ENCODE data around the gene ANKRD55. TPM values are rescaled to one million over a fixed set of nuclear protein-coding genes. Genes with fewer than 3 reads are reported as not detected.

ANKRD55 gene
- total and polyA plus RNA-seq, 4 donors, result 0.37 to 1.9 (median 1.4) TPM

GRCh38 chr5:56101180-56101579, 131.9 kb downstream of the ANKRD55 start:
- no peak overlapping the region for H3K27ac ChIP-seq (ENCODE audit: low read depth in 1 of 2, low read length in 2 of 2)
- WGBS, result 83% methylated on average over 3 of the region's 3 CpGs
- H3K4me1 ChIP-seq (ENCODE audit: control insufficient read depth in 4 of 4, insufficient read depth in 4 of 4, low read length in 3 of 4), result peaks cover 0 to 9% (median 6%) of the 10 kb centered on the region in 4 donors
- no peak overlapping the region for H3K4me3 ChIP-seq (ENCODE audit: low read depth in 1 of 3, low read length in 3 of 3)
- H3K9ac ChIP-seq (ENCODE audit: low read depth in 1 of 2, low read length in 2 of 2), result no peak overlapping the region
- TF ChIP-seq ATF3 (IDR thresholded peaks at IDR 0.05) (no peak), HNF4G (IDR thresholded peaks at IDR 0.05) (no peak), JUND (IDR thresholded peaks at IDR 0.05) (no peak)
- TF ChIP-seq, protein P1, sequence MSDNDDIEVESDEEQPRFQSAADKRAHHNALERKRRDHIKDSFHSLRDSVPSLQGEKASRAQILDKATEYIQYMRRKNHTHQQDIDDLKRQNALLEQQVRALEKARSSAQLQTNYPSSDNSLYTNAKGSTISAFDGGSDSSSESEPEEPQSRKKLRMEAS (IDR thresholded peaks at IDR 0.05), result no peak
- no peaks in the 10 kb centered on the region for H3K36me3 ChIP-seq (ENCODE audit: control insufficient read depth in 4 of 4, insufficient read depth in 3 of 4, low read depth in 1 of 4, low read length in 3 of 4)
- no peak for DNase-seq (ENCODE audit: low spot score)
- H3K27me3 ChIP-seq (ENCODE audit: control insufficient read depth in 4 of 4, insufficient read depth in 4 of 4, low read length in 3 of 4), result no peaks in the 10 kb centered on the region
- H3K9me3 ChIP-seq (ENCODE audit: control insufficient read depth in 4 of 4, low read length in 3 of 4), result no peaks in the 10 kb centered on the region

DNA sequence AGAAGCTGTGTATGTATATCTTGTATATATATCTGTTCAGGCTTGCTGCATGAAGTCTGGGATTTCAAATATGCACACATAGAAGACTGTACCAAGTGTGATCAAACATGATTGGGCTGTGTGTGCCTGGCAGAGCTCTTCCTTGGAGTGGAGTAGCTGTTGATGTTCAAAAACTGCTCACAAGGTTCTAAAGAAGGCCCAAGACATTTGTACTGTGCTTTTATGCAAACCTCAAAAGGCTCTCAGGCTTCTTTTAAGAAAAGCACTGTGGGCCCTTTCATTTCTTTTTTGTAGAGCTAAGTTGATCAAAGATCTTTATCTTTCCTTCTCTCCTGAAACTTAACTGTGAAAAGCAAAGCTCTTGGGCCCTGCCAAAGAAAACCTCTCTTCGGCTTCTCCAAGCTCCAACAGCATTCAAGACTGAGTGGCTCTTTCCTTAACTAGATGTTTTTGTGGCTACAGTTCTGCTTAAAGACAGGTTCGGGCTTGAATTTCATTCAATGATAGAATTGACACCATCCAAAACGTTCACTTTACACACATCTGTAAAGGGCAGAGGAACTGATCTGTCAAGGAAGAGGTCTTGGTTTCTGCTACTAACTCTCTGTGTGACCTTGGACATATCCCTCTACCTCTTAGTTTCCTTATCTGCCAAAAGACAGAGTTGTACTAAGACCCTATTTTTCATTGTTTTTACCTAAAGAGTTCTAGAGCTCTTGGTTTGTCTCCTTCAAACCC, 132.5 kb downstream of the ANKRD55 start:
- H3K27me3 ChIP-seq (ENCODE audit: control insufficient read depth in 4 of 4, insufficient read depth in 4 of 4, low read length in 3 of 4), result no peaks in the 10 kb centered on the region

More for the DNA sequence above, 132.5 kb downstream of the ANKRD55 start:
- 88% methylated on average over 3 of the region's 3 CpGs for WGBS
- DNase-seq (ENCODE audit: low spot score), result no peak
- no peaks in the 10 kb centered on the region for H3K36me3 ChIP-seq (ENCODE audit: control insufficient read depth in 4 of 4, insufficient read depth in 3 of 4, low read depth in 1 of 4, low read length in 3 of 4)
- H3K4me3 ChIP-seq (ENCODE audit: low read depth in 1 of 3, low read length in 3 of 3), result no peak overlapping the region
- peaks cover 0 to 9% (median 6%) of the 10 kb centered on the region in 4 donors for H3K4me1 ChIP-seq (ENCODE audit: control insufficient read depth in 4 of 4, insufficient read depth in 4 of 4, low read length in 3 of 4)
- TF ChIP-seq NR2F2 (IDR thresholded peaks at IDR 0.05) (no peak), SP1 (IDR thresholded peaks at IDR 0.05) (no peak), ATF3 (IDR thresholded peaks at IDR 0.05) (no peak), CTCF (IDR thresholded peaks at IDR 0.05; ENCODE audit: low read depth, low read length, missing input control) (no peak), YY1 (IDR thresholded peaks at IDR 0.05) (no peak), TAF1 (conservative IDR thresholded peaks at IDR 0.05) (no peak), FOXA1 (IDR thresholded peaks at IDR 0.05) (no peak), HNF4G (IDR thresholded peaks at IDR 0.05) (no peak), GABPA (IDR thresholded peaks at IDR 0.05 in 1 of 2, conservative IDR thresholded peaks at IDR 0.05 in 1 of 2) (no peak)
- TF ChIP-seq, protein P2, sequence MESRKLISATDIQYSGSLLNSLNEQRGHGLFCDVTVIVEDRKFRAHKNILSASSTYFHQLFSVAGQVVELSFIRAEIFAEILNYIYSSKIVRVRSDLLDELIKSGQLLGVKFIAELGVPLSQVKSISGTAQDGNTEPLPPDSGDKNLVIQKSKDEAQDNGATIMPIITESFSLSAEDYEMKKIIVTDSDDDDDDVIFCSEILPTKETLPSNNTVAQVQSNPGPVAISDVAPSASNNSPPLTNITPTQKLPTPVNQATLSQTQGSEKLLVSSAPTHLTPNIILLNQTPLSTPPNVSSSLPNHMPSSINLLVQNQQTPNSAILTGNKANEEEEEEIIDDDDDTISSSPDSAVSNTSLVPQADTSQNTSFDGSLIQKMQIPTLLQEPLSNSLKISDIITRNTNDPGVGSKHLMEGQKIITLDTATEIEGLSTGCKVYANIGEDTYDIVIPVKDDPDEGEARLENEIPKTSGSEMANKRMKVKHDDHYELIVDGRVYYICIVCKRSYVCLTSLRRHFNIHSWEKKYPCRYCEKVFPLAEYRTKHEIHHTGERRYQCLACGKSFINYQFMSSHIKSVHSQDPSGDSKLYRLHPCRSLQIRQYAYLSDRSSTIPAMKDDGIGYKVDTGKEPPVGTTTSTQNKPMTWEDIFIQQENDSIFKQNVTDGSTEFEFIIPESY (IDR thresholded peaks at IDR 0.05), result no peak
- no peak overlapping the region for H3K9ac ChIP-seq (ENCODE audit: low read depth in 1 of 2, low read length in 2 of 2)
- H3K9me3 ChIP-seq (ENCODE audit: control insufficient read depth in 4 of 4, low read length in 3 of 4), result no peaks in the 10 kb centered on the region
- H3K27ac ChIP-seq (ENCODE audit: low read depth in 1 of 2, low read length in 2 of 2), result no peak overlapping the region
